ENCODE data around the gene RASGEF1C. TPM values are rescaled to one million over a fixed set of nuclear protein-coding genes. Genes with fewer than 3 reads are reported as not detected.

The RASGEF1C gene
- total RNA-seq, 2 experiments from 2014 or later = not detected

GRCh38 chr5:180105827-180106312, 103.1 kb downstream of the RASGEF1C start:
- CTCF ChIA-PET (ENCODE audit: unreplicated experiment) = no interaction called here
- Histone ChIP-seq H3K36me3 (ENCODE audit: insufficient read depth, low read length) (no peaks in the 10 kb centered on the region), H3K9me3 (ENCODE audit: low read length) (peaks cover 8% of the 10 kb centered on the region; the same call in 1 of the 2 replicates), H3K9me2 (ENCODE audit: insufficient read depth, low read length) (no peaks in the 10 kb centered on the region), H4K20me1 (ENCODE audit: insufficient read depth, low read length) (no peaks in the 10 kb centered on the region), H3K79me2 (ENCODE audit: insufficient read depth, low read depth, low read length) (no peaks in the 10 kb centered on the region), H3K27ac (ENCODE audit: low read depth, low read length, poor library complexity, severe bottlenecking) (no peak overlapping the region), H3K4me1 (ENCODE audit: insufficient read depth, low read length, poor library complexity, severe bottlenecking) (no peaks in the 10 kb centered on the region), H3K4me2 (ENCODE audit: low read length) (no peak overlapping the region), H2AFZ (ENCODE audit: low read length) (no peak overlapping the region), H3K4me3 (ENCODE audit: low read depth, low read length, poor library complexity, severe bottlenecking) (no peak overlapping the region)
- no peak for TF ChIP-seq CTCF (conservative IDR thresholded peaks at IDR 0.05; ENCODE audit: low read length)
- TF ChIP-seq EZH2phosphoT487 (IDR thresholded peaks at IDR 0.05; ENCODE audit: borderline replicate concordance, low read depth, low read length) = no peak
- BruUV-seq (replicated peaks) = no TSS peak
- intact Hi-C loops (cut with micrococcal nuclease; ENCODE audit: unreplicated experiment) = no loop called here
- POLR2A ChIA-PET = no interaction called here
- no peak for DNase-seq (ENCODE audit: low spot score)

GRCh38 chr5:180104168-180104530, 104.9 kb downstream of the RASGEF1C start:
- no peak overlapping the region for H3K4me2 ChIP-seq (ENCODE audit: low read length)
- ChIA-PET CTCF (ENCODE audit: unreplicated experiment) (no interaction called here), POLR2A (no interaction called here)
- H3K4me1 ChIP-seq (ENCODE audit: insufficient read depth, low read length, poor library complexity, severe bottlenecking) = no peaks in the 10 kb centered on the region
- intact Hi-C loops (cut with micrococcal nuclease; ENCODE audit: unreplicated experiment) = no loop called here
- H3K79me2 ChIP-seq (ENCODE audit: insufficient read depth, low read depth, low read length) = no peaks in the 10 kb centered on the region
- no peaks in the 10 kb centered on the region for H4K20me1 ChIP-seq (ENCODE audit: insufficient read depth, low read length)
- DNase-seq (ENCODE audit: low spot score) = no peak
- H2AFZ ChIP-seq (ENCODE audit: low read length) = no peak overlapping the region
- H3K9me3 ChIP-seq (ENCODE audit: low read length) = peaks cover 8% of the 10 kb centered on the region; the same call in 1 of the 2 replicates
- TF ChIP-seq EZH2phosphoT487 (IDR thresholded peaks at IDR 0.05; ENCODE audit: borderline replicate concordance, low read depth, low read length) (no peak), CTCF (conservative IDR thresholded peaks at IDR 0.05; ENCODE audit: low read length) (no peak)
- no peak overlapping the region for H3K27ac ChIP-seq (ENCODE audit: low read depth, low read length, poor library complexity, severe bottlenecking)
- BruUV-seq (replicated peaks) = no TSS peak
- no peaks in the 10 kb centered on the region for H3K36me3 ChIP-seq (ENCODE audit: insufficient read depth, low read length)
- no peaks in the 10 kb centered on the region for H3K9me2 ChIP-seq (ENCODE audit: insufficient read depth, low read length)
- no peak overlapping the region for H3K4me3 ChIP-seq (ENCODE audit: low read depth, low read length, poor library complexity, severe bottlenecking)

GRCh38 chr5:180103487-180104167, 105.4 kb downstream of the RASGEF1C start:
- intact Hi-C loops (cut with micrococcal nuclease; ENCODE audit: unreplicated experiment) = no loop called here
- CTCF ChIA-PET (ENCODE audit: unreplicated experiment) = no interaction called here
- BruUV-seq (replicated peaks) = no TSS peak

More at GRCh38 chr5:180103487-180104167, 105.4 kb downstream of the RASGEF1C start:
- Histone ChIP-seq H3K4me3 (ENCODE audit: low read depth, low read length, poor library complexity, severe bottlenecking) (no peak overlapping the region), H3K4me2 (ENCODE audit: low read length) (no peak overlapping the region), H3K9me2 (ENCODE audit: insufficient read depth, low read length) (no peaks in the 10 kb centered on the region), H2AFZ (ENCODE audit: low read length) (no peak overlapping the region), H4K20me1 (ENCODE audit: insufficient read depth, low read length) (no peaks in the 10 kb centered on the region), H3K9me3 (ENCODE audit: low read length) (peaks cover 8% of the 10 kb centered on the region; the same call in 1 of the 2 replicates), H3K4me1 (ENCODE audit: insufficient read depth, low read length, poor library complexity, severe bottlenecking) (no peaks in the 10 kb centered on the region), H3K79me2 (ENCODE audit: insufficient read depth, low read depth, low read length) (no peaks in the 10 kb centered on the region), H3K27ac (ENCODE audit: low read depth, low read length, poor library complexity, severe bottlenecking) (no peak overlapping the region), H3K36me3 (ENCODE audit: insufficient read depth, low read length) (no peaks in the 10 kb centered on the region)
- TF ChIP-seq CTCF (conservative IDR thresholded peaks at IDR 0.05; ENCODE audit: low read length) = no peak
- no peak for TF ChIP-seq EZH2phosphoT487 (IDR thresholded peaks at IDR 0.05; ENCODE audit: borderline replicate concordance, low read depth, low read length)
- POLR2A ChIA-PET = no interaction called here
- DNase-seq (ENCODE audit: low spot score) = no peak
